HG03521 (cell line): ENCODE data around the gene DPH5.
"Not testable (repeated sequence)": the region's sequence is repeated elsewhere in the genome, so short reads cannot be mapped to it uniquely, and the experiment has no call there.

ENCODE experiments used
- ATAC-seq: cut with Tn5 transposase; IDR thresholded peaks from one replicate; pipeline ENCODE4 v1.9.1; 2021; ENCODE audit warnings: mild to moderate bottlenecking, moderate library complexity; ENCODE audit not compliant: unreplicated experiment

Gene DPH5

DNA sequence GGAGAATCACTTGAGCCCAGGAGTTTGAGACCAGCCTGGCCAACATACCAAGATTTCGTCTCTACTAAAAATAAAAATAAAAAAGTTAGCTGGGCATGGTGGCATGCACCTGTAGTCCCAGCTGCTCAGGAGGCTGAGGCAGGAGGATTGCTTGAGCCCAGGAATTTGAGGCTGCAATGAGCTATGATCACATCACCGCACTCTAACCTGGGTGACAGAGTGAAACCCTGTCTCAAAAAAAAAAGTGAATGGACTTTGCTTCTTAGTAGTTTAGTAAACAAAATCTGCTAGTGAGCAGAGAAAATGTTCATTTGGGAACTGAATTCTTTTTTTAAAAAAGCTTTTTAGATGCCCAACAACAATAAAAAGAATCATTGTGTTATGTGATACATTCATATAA is 6.5 kb upstream of the DPH5 start:
- not testable (repeated sequence) for ATAC-seq

DNA sequence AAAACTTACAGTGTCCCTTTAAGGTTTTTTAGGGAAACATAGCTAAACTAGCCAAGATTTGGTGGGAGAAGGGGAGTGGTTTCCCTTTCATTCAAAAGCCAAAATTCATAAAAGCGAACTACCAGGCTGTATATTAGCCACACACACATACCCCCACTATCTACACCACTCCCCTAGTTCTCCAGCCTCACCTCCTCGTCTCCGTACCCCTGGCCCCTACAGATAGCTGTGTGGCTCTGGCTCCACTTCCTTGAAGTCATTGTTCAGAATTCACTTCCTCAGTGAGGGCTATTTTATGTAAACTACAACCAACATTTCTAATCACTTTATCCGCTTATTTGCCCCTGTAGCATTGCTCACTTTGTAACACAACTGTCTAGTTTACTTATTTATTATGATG is 5.3 kb upstream of the DPH5 start:
- no peak for ATAC-seq

DNA sequence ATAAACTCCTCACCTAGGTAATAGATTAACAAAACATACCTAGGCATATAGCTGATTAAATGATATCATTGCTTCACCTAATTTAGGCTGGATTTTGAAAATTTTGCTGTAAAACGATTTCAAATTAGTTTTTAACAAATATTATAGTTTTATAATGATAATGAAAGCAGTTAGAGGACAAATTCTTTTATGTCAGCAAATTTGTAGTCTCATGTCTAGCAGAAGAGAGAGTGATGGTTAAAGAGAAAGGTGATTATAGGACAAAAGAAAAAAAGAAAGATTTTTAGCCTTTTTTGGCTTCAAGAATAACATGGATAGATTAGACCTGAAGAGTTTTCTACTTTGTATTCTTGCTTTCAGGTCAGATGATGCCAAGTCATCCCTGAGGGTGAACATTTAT is 3.6 kb upstream of the DPH5 start:
- no peak for ATAC-seq

- no peak for ATAC-seq
Observed at GRCh38 chr1:101028466-101028865, 2.9 kb upstream of the DPH5 start.

DNA sequence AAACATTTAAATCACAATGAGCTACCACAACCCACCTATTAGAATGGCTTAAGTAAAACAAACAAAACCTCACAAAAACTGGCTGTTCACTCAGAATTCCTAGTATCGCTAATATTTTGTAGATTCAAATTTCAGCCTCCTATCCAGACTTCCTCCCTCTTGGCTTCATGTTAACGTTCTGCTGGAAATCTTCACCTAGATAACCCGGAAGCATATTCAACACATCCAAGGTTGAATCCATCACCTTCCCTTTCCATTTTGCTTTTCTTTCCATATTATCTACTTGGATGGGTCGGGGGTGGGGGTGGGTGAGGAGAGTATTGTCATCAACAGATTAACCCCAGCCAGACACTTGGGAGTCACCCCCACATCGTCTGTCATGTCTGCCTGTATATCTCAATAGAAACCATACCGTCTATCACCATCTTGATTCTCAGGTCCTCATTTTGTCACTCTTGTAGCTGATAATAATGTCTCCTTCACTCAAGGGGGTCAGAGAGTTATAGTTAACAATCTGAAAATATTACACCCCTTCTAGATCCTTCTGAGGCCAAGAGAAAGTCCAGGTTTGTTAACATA is 1.7 kb upstream of the DPH5 start:
- ATAC-seq: no peak

GRCh38 chr1:101026430-101026788 is 825 bp upstream of the DPH5 start:
- ATAC-seq: no peak

- ATAC-seq: peak; percentile 22
Observed at GRCh38 chr1:101025283-101025656, 314 bp downstream of the DPH5 start.

- no peak for ATAC-seq
Observed at GRCh38 chr1:101022294-101022693, 3.3 kb downstream of the DPH5 start.

GRCh38 chr1:101017448-101017847 is 8.1 kb downstream of the DPH5 start:
- ATAC-seq: no peak

GRCh38 chr1:101013776-101014175 is 11.8 kb downstream of the DPH5 start:
- no peak for ATAC-seq

- ATAC-seq: no peak
Observed at GRCh38 chr1:101008229-101008834, 17.3 kb downstream of the DPH5 start.

- no peak for ATAC-seq
Observed at GRCh38 chr1:101006553-101006952, 19.0 kb downstream of the DPH5 start.

DNA sequence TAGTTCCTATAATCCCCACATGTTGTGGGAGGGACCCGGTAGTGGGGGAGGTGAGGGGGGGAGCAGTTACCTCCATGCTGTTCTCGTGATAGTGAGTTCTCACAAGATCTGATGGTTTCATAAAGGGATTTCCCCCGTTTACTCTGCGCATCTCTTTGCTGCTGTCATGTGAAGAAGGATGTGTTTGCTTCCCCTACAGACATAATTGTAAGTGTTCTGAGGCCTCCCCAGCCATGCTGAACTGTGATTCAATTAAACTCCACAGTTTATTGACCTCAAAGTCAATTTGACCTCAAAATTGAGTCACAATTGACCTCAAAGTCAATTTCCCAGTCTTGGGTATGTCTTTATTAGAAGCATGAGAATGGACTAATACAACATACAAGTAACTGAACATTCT is 19.7 kb downstream of the DPH5 start:
- ATAC-seq: no peak

DNA sequence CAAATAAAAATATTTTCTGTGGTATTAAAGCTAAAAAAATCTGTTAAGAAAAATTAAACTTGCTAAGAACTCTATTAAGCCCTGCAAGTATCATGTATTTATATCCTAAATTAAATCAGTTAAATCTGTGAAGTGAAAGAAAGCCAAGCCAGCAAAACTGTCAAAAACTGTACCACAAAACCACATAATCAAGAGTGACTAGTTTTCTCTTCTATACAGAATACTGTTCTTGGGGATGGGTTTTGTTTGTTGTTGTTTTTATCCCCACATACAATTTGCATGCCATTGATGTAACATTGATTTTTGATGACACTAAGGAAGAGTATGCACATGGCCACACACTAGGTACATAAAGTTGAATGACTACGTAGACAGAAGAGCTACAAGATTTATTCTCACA is 20.4 kb downstream of the DPH5 start:
- ATAC-seq: no peak

GRCh38 chr1:101004670-101005069 is 20.9 kb downstream of the DPH5 start:
- no peak for ATAC-seq

- ATAC-seq: no peak
Observed at GRCh38 chr1:101004061-101004460, 21.5 kb downstream of the DPH5 start.

DNA sequence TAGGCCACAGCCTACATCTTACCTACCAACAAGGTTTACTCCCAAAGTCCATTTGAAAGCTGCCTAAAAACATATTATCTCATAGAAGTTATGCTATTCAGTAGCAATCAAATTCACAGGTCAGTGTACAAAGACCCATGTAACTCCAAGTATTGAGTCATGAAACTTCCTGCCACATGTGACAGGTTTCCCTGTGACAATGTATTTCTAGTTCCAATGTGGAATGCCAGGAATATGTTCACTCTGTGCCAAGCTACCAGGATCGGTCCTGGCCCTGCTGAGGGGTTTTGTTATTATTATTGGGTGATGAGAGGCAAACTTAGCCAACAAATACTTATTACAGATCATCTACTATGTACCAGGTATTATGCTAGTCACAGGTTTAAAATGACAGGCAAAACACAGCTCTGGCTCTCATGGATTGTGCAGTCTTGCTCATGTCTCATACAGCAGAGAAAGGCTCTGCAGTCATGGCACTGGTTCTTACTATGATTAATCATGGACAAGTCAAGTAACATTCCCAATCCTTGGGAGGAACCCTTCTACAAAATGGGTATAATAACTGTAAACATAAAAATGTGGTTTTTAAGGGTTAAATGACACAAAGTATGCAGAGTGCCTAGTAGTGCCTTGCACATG is 22.5 kb downstream of the DPH5 start:
- no peak for ATAC-seq

GRCh38 chr1:101002551-101002950 is 23.0 kb downstream of the DPH5 start:
- ATAC-seq: no peak

DNA sequence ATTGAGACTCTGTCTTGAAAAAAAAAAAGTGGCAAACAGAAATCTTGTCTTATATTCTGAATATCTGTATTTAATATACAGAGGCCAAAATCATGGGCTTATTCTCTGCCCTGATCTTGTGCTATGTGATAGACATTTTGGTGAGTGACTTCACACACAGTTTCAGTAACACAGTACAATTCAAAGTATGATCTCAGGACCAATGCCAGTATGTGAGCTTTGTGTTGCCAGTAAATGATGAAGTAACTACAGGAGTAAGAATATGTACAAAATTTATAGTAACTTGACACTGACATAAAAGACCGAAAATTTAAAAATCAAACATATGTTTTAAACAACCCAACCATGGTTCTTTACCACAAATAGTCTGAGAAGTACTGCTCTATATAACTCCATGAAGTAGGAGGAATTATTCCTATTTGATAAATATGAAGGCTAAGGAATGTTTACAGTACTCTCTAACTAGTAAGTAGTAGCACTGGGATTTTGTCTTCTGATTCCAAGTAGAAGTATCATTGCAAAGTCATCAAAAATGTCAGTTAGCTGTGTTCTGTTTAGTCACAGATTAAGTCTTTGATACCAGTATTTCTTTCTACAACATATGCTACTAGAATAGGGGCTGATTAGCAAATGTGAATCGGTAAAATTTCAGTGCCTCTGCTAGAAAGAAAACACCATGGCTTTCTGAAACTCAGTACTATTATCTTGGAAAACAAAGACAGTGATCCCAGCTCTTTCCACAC is 25.3 kb downstream of the DPH5 start:
- no peak for ATAC-seq

DNA sequence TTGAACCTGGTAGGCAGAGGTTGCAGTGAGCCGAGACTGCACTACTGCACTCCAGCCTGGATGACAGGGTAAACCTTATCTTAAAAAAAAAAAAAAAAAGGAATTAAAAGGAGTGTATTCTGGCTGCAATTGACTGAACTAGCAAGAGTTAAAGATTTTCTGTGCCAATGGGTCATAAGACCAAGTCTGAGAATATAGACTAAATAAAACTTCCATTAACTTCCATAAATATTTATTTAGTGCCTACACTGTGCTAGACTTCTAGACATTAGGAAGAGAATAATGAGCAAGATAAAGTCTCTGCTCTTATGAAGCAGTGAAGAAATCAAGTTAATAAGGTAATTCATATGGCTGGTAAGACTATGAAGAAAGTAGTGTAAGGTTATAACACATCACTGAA is 27.2 kb downstream of the DPH5 start:
- ATAC-seq: no peak

GRCh38 chr1:100995198-100995988 is 30.2 kb downstream of the DPH5 start:
- no peak for ATAC-seq
